Lung (tissue), 12 donors: ENCODE data around the gene FKBP7. TPM values are rescaled to one million over a fixed set of nuclear protein-coding genes. Genes with fewer than 3 reads are reported as not detected.

ENCODE experiments used
- ATAC-seq: fragments of 200-7000 bp; cut with Tn5 transposase; one replicate; pipeline ENCODE4 v1.9.1; 2020; ENCODE audit warnings: moderate number of reproducible peaks; ENCODE audit not compliant: insufficient read depth, low FRiP score
- DNase-seq, 3 donors: peaks; one replicate each; pipeline ENCODE4 v3.0.0-alpha.2; 2013 to 2017
- H3K27ac ChIP-seq, 2 donors: one replicate each; pipeline ENCODE4 v1.5.1; 2013; ENCODE audit warnings: mild to moderate bottlenecking in 2 of 2, moderate library complexity in 2 of 2, control low read depth in 1 of 2, inconsistent platforms in 1 of 2, low read depth in 1 of 2, low read length in 1 of 2
- H3K27me3 ChIP-seq, 3 donors: one replicate each; pipeline ENCODE4 v1.5.1; 2013; ENCODE audit warnings: low read length in 2 of 3; ENCODE audit not compliant: control insufficient read depth in 3 of 3, insufficient read depth in 3 of 3
- H3K36me3 ChIP-seq, 4 donors: one replicate each; pipeline ENCODE4 v1.5.1; 2013; ENCODE audit warnings: low read length in 4 of 4, mild to moderate bottlenecking in 1 of 4, moderate library complexity in 1 of 4; ENCODE audit not compliant: control insufficient read depth in 4 of 4, insufficient read depth in 4 of 4
- H3K4me1 ChIP-seq, 5 donors: one replicate each; pipeline ENCODE4 v1.5.1; 2013; ENCODE audit warnings: low read length in 5 of 5, mild to moderate bottlenecking in 2 of 5, moderate library complexity in 1 of 5; ENCODE audit not compliant: control insufficient read depth in 5 of 5, insufficient read depth in 5 of 5
- H3K4me3 ChIP-seq: one replicate; pipeline ENCODE4 v1.5.1; 2013; ENCODE audit warnings: mild to moderate bottlenecking, control low read depth, moderate library complexity
- H3K9ac ChIP-seq, 2 donors: one replicate each; pipeline ENCODE4 v1.5.1; 2013; ENCODE audit warnings: low read length in 2 of 2, control low read depth in 1 of 2; ENCODE audit not compliant: insufficient read depth in 1 of 2
- H3K9me3 ChIP-seq, 4 donors: one replicate each; pipeline ENCODE4 v1.5.1; 2013; ENCODE audit warnings: low read length in 3 of 4, mild to moderate bottlenecking in 1 of 4, moderate library complexity in 1 of 4; ENCODE audit not compliant: control insufficient read depth in 4 of 4, insufficient read depth in 3 of 4
- WGBS, 2 donors: extraction: QIAGEN DNeasy Blood & Tissue Kit; methylation state at CpG; one replicate each; pipeline ENCODE4 v1.1.7; 2013; 5-methylcytosine and 5-hydroxymethylcytosine counted together
- polyA plus RNA-seq, 2 donors: library from polyadenylated mRNA; stranded (reverse); fragments of 200-250 nt; gene quantifications; one replicate each; pipeline ENCODE4 v1.2.1, GENCODE V29; 2013
- total RNA-seq, 2 donors: library from RNA; depleted of rRNA in 1 of 2; stranded (reverse); fragments of >200 nt in 1 of 2; gene quantifications; one replicate each; pipeline ENCODE4 v1.2.1, GENCODE V29; 2014 to 2021
- TF ChIP-seq, protein P1 (sequence below): IDR thresholded peaks from 2 replicates; pipeline ENCODE4 v1.5.1; 2012; ENCODE audit warnings: mild to moderate bottlenecking; ENCODE audit errors: control extremely low read depth, extremely low read depth
- donor health status: control.
- donor health status: control.
- donor health status: Bipolar disorder and iron deficiency.
- donor health status: healthy.
- donor health status: DM: yes; HTN: yes; CAD: no.

Gene FKBP7
- total and polyA plus RNA-seq, 4 donors = 6.6 to 53.3 (median 7.7) TPM

DNA sequence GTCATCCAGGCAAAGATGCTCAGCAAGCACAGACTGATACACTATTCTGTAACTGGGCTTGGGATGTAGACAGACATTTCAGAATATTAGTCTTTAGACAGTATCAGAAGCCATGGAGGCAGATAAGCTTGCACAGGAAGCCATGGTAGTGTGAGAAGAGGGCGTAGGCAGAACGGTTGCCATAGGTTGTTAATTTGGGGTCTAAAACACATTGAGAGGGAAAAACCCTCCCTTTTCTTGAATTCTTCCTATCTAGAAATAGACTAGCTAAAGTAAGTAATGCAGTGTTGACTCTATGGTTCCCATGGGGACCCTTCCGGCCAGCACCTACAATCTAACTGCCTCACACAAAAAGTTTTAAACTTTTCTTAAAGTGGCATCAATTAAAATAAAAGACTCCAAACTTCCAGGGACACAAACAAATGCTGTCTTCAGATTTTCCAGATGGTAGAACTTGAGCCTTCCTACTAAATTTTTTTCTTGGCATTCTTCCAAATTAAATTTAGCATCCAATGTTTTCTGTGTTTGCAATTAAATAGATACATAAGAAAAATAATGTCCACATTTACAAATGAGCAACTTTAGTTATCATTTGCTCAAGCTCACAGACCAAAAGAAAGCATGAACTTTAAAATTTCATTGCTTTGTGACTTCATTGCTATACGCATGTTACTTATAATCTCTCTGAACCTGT is 29.3 kb downstream of the FKBP7 start:
- WGBS, 2 donors = 75 to 79% methylated on average over 4 of the region's 4 CpGs
- H3K27ac ChIP-seq = peak overlapping the region in 1 of 2 donors; percentile 44
- TF ChIP-seq, protein P1, sequence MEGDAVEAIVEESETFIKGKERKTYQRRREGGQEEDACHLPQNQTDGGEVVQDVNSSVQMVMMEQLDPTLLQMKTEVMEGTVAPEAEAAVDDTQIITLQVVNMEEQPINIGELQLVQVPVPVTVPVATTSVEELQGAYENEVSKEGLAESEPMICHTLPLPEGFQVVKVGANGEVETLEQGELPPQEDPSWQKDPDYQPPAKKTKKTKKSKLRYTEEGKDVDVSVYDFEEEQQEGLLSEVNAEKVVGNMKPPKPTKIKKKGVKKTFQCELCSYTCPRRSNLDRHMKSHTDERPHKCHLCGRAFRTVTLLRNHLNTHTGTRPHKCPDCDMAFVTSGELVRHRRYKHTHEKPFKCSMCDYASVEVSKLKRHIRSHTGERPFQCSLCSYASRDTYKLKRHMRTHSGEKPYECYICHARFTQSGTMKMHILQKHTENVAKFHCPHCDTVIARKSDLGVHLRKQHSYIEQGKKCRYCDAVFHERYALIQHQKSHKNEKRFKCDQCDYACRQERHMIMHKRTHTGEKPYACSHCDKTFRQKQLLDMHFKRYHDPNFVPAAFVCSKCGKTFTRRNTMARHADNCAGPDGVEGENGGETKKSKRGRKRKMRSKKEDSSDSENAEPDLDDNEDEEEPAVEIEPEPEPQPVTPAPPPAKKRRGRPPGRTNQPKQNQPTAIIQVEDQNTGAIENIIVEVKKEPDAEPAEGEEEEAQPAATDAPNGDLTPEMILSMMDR = no peak
- H3K27me3 ChIP-seq = no peaks in the 10 kb centered on the region
- H3K4me1 ChIP-seq = peaks cover 4 to 32% (median 13%) of the 10 kb centered on the region in 5 donors
- no peak overlapping the region for H3K9ac ChIP-seq
- H3K9me3 ChIP-seq = no peaks in the 10 kb centered on the region
- DNase-seq (peak in 2 of 3 donors; percentile 27 to 37), ATAC-seq (no peak)
- no peak overlapping the region for H3K4me3 ChIP-seq
- peaks cover 0 to 23% (median 13%) of the 10 kb centered on the region in 4 donors for H3K36me3 ChIP-seq

DNA sequence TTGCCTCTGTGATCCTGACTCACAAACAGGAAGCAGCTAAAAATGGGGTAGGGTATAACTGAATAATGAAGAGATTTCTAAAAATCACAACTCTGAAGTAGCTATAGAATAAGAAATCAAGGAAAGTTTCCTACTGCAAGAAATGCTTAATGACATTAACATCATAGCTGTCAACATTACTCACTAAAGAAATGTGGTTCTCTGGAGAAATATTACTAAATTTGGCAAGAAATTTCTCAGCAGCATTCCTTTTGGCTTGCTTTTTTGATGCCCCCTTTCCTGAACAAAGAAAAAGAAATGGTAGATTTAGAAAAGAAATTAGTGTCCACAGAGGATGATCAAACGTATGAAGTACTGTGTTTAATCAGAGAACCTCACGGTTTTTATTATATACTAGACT is 37.0 kb downstream of the FKBP7 start:
- WGBS, 2 donors = 92 to 96% methylated on average over 2 of the region's 2 CpGs
- H3K36me3 ChIP-seq = peaks cover 15 to 53% (median 29%) of the 10 kb centered on the region in 4 donors
- ATAC-seq = no peak

DNA sequence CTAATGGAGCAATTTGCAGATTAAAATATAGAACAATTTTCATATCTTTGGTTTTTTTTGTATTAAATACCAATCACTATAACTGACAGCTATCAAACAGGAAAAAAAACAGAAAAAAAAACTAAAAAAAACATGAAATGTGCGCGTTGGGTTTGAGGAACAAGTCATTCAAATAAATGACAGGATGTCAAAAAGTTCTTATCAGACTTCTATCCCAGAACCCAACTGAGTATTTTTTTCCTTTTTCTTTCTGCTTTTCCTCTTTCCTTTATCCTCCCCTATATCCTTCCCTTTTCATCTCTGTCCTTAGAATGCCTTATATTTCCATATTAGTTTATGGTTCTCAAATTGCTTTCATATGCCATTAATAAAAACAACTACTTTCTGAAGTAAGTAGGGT is 41.7 kb downstream of the FKBP7 start:
- Histone ChIP-seq H3K9ac (no peak overlapping the region), H3K27ac (no peak overlapping the region), H3K4me3 (no peak overlapping the region), H3K27me3 (no peaks in the 10 kb centered on the region), H3K4me1 (peaks cover 0 to 3% (median 0%) of the 10 kb centered on the region in 5 donors), H3K9me3 (no peaks in the 10 kb centered on the region), H3K36me3 (peaks cover 16 to 62% (median 37%) of the 10 kb centered on the region in 4 donors)
- TF ChIP-seq, protein P1 = no peak
- no peak for DNase-seq
- no peak for ATAC-seq
- WGBS, 2 donors = 85 to 86% methylated on average over 2 of the region's 2 CpGs

More for the DNA sequence above, 37.0 kb downstream of the FKBP7 start:
- no peak for DNase-seq
- TF ChIP-seq, protein P1 = no peak
- no peak overlapping the region for H3K9ac ChIP-seq
- H3K9me3 ChIP-seq = no peaks in the 10 kb centered on the region
- H3K4me3 ChIP-seq = no peak overlapping the region
- no peaks in the 10 kb centered on the region for H3K4me1 ChIP-seq
- no peaks in the 10 kb centered on the region for H3K27me3 ChIP-seq
- H3K27ac ChIP-seq = no peak overlapping the region
